ENCODE data around the gene C4A.
"Not testable (repeated sequence)": the region's sequence is repeated elsewhere in the genome, so short reads cannot be mapped to it uniquely, and the experiment has no call there.

Gene C4A

GRCh38 chr6:32037136-32037535 is 55.3 kb downstream of the C4A start:
- DNase-seq = not testable (repeated sequence)

DNA sequence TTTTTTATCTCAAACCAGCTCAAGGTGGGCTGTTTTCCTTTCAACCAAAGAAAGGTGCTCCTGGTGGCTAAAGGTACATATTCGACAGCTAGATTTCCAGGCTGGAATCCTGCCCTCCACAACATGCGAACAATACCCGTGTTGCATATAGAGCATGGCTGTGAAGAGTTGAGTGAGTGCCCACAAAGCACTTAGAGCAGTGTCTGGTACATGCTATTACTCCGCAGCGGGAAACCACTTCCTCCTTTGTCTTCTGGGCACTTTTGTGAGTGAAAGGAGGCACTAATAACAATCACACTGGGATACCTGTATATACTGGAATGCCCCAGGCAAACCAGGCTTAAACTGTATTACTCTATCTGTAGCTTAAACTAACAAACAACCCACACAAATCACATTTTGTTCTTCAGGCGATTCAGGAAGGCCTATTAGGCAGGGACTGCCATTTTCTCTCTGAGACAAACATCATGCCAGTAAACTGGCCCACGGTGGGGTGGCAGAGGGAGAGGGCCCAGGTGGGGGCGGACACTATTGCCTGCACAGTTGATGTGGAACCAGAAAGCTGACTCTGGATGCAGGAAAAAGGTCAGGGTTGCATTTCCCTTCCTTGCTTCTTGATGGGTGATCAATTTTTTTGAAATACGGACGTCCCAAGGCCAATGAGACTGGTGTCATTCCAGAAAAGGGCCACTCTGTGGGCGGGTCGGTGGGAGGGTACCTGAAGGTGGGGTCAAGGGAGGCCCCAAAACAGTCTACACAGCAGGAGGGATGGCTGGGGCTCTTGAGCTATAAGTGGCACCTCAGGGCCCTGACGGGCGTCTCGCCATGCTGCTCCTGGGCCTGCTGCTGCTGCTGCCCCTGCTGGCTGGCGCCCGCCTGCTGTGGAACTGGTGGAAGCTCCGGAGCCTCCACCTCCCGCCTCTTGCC is 56.0 kb downstream of the C4A start, which contains the start of gene CYP21A2:
CYP21A2 (plus strand) TSS at position 818 of the 927 bp plus-strand sequence; CDS start at position 826, 8 bp downstream.
- not testable (repeated sequence) for DNase-seq

GRCh38 chr6:32038878-32039277 is 57.0 kb downstream of the C4A start:
- DNase-seq = not testable (repeated sequence)

DNA sequence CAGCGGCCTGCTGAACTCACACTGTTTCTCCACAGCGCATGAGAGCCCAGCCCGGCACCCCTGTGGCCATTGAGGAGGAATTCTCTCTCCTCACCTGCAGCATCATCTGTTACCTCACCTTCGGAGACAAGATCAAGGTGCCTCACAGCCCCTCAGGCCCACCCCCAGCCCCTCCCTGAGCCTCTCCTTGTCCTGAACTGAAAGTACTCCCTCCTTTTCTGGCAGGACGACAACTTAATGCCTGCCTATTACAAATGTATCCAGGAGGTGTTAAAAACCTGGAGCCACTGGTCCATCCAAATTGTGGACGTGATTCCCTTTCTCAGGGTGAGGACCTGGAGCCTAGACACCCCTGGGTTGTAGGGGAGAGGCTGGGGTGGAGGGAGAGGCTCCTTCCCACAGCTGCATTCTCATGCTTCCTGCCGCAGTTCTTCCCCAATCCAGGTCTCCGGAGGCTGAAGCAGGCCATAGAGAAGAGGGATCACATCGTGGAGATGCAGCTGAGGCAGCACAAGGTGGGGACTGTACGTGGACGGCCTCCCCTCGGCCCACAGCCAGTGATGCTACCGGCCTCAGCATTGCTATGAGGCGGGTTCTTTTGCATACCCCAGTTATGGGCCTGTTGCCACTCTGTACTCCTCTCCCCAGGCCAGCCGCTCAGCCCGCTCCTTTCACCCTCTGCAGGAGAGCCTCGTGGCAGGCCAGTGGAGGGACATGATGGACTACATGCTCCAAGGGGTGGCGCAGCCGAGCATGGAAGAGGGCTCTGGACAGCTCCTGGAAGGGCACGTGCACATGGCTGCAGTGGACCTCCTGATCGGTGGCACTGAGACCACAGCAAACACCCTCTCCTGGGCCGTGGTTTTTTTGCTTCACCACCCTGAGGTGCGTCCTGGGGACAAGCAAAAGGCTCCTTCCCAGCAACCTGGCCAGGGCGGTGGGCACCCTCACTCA is 57.7 kb downstream of the C4A start:
- not testable (repeated sequence) for DNase-seq

DNA sequence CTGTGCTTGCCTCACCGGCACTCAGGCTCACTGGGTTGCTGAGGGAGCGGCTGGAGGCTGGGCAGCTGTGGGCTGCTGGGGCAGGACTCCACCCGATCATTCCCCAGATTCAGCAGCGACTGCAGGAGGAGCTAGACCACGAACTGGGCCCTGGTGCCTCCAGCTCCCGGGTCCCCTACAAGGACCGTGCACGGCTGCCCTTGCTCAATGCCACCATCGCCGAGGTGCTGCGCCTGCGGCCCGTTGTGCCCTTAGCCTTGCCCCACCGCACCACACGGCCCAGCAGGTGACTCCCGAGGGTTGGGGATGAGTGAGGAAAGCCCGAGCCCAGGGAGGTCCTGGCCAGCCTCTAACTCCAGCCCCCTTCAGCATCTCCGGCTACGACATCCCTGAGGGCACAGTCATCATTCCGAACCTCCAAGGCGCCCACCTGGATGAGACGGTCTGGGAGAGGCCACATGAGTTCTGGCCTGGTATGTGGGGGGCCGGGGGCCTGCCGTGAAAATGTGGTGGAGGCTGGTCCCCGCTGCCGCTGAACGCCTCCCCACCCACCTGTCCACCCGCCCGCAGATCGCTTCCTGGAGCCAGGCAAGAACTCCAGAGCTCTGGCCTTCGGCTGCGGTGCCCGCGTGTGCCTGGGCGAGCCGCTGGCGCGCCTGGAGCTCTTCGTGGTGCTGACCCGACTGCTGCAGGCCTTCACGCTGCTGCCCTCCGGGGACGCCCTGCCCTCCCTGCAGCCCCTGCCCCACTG is 58.6 kb downstream of the C4A start:
- not testable (repeated sequence) for DNase-seq

GRCh38 chr6:32041050-32041321 is 59.1 kb downstream of the C4A start:
- not testable (repeated sequence) for DNase-seq

- not testable (repeated sequence) for DNase-seq
Observed at GRCh38 chr6:32041385-32041784, 59.5 kb downstream of the C4A start.

DNA sequence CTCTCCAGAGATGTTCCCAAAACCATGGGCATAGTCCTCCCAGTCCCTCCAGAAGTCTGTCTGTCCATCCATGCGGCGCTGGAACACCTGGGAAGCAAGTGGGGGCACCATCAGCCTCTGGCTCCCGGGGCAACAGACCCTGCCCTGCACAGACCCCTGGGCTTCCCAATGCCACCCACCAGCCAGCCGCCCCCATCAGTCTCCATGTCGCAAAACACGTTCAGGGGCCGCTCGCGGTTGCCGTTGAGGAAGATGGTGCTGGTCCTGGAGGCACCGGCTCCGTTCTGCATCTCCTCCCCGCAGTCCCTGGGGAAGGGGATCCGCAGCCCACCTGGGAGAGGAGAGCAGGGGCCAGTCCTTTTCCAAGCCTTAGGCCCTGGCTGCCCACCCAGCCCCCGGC is 60.4 kb downstream of the C4A start:
- not testable (repeated sequence) for DNase-seq

GRCh38 chr6:32043589-32044380 is 61.9 kb downstream of the C4A start:
- DNase-seq = not testable (repeated sequence)

GRCh38 chr6:32044916-32045315 is 63.1 kb downstream of the C4A start:
- DNase-seq = not testable (repeated sequence)

GRCh38 chr6:32045811-32046449 is 64.1 kb downstream of the C4A start:
- DNase-seq = no peak

DNA sequence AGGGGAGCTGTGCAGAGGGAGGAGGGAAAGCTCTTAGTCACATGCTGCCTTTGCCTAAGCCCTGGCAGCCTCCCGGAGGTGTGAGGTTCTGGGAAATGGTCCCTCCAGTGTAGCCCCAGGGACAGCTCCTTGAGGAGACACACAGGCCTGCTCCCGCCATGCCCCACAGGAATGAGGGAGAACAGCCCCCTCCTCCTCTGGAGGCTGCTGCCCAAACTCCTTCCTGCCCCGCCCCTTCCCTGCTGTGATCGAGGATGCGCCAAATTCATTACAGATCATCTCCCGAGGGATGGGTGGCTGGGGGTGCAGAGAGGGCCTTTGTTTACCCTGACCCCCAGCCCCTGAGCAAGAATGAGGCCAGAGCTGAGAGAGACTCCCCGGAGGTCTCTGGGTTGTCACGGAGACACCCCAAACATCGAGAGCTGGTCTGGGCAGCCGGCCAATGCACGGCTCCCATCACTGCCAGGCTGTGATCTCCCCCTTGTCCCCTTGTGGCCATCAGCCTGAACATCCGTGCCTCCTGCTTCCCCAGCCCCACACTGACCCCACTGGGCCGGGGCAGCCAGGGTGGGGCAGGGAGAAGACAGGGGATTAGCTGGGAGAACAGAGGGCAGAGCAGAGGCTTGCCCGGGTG is 64.7 kb downstream of the C4A start:
- no peak for DNase-seq

GRCh38 chr6:32047084-32047478 is 65.2 kb downstream of the C4A start:
- no peak for DNase-seq

DNA sequence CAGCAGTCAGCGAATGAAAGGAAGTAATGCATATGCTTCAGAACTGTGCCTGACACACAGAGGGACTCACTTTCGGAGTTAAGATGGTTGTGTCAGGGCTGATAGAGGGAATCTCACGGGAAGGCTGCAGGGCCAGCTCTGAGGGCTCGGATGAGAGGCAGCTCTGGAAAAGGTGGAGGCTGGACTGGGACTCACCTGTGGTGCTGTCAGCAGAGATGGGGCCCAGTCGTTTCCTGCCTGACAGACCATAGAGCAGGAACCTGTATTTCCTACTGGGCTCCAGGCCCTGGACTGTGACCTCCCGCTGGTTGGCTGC is 65.6 kb downstream of the C4A start:
- DNase-seq = no peak

DNA sequence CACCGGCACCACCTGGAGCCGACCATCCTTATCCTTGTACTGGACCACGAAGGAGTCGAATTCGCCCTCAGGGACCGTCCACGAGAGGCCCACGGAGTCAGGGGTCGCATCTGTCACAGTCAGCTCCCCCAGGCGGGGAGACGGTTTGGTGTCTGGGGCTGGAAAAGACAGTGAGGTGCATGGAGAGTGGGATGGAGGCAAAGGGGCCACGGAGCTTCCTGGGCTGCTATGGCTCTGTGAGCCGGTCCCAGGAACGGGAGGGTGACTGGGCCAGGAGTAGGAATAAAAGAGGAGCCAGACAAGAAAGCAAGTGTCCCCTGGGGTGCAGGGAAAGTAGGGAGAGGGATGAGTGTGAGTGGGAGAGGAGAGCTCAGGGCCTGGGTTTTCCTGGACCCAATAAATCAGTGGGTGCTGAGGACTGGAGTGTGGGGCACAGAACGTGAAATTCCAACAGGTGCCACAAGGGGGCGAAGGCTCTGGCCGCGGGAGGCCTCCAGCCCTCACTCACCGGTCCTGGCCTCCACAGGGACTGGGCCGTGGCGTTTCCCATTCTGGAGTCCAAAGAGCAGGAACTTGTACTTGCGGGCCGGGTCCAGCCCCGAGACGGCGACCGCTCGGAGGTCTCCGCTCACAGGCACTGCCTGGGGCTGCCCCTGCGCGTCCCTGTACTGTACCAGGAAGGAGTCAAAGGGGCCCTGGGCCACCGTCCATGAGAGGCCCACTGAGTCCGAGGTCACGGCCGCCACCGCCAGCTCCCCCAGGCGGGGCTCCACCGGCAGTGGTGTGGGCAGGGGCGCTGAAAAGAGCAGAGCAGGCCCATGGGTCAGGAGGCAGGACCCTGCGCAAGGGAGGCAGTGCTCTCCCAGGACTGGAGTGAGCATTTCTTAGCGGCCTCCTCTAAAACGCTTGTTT is 66.3 kb downstream of the C4A start:
- peak; percentile 41 to 48 for DNase-seq

GRCh38 chr6:32049149-32049548 is 67.3 kb downstream of the C4A start:
- not testable (repeated sequence) for DNase-seq

DNA sequence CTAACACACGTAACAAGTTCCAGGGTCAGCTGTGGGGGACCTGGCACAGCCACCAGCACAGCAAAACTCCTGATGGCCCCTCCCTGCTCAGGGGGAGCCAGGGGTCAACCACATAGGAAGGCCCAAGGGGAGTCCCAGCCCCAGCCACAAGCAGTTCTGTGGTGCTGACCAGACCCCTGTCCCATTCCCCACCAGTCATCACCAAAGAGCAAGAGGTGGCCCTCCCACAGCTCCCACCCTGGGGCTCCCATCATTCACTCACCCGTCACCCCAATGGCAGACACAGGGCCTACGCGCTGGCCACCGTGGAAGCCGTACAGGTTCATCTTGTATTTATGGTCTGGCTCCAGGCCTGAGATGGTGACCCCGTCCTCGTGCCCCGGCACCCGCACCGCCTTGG is 67.9 kb downstream of the C4A start:
- DNase-seq = not testable (repeated sequence)

- DNase-seq = no peak
Observed at GRCh38 chr6:32050562-32050961, 68.7 kb downstream of the C4A start.
